GM12878 (cell line): Measurements from ENCODE around the gene OS9. TPM values are rescaled to one million over a fixed set of nuclear protein-coding genes. Genes with fewer than 3 reads are reported as not detected.

Source experiments
- ATAC-seq: fragments of 200-7000 bp; cut with Tn5 transposase; 3 replicates; pipeline ENCODE4 v1.9.1; 2020; ENCODE audit warnings: mild to moderate bottlenecking, moderate library complexity
- BruUV-seq: library from RNA; stranded (reverse); fragments of 400-500 nt; replicated peaks from 2 replicates; lab custom pipeline; 2021; lab: Mats Ljungman, UMichigan
- CTCF ChIA-PET: fragments of 300-600 bp; sonication (Branson Sonifier 250); formaldehyde crosslinking; extraction: SDS; loops from one replicate; lab custom pipeline; 2021; ENCODE audit warnings: inconsistent platforms; lab: Yijun Ruan, JAX
- POLR2A ChIA-PET: fragments of 350-600 bp; formaldehyde crosslinking; extraction: SDS; loops from one replicate; lab custom pipeline; 2021; ENCODE audit warnings: inconsistent platforms; lab: Charles Lee
- RAD21 ChIA-PET: fragments of 300-600 bp; sonication (Branson Sonifier 250); formaldehyde crosslinking; loops from one replicate; lab custom pipeline; 2023; ENCODE audit warnings: antibody characterized with exemption; ENCODE audit not compliant: unreplicated experiment; lab: Charles Lee
- SMC1A ChIA-PET: fragments of 300-600 bp; sonication (Branson Sonifier 250); formaldehyde crosslinking; loops from one replicate; lab custom pipeline; 2023; ENCODE audit not compliant: unreplicated experiment, uncharacterized antibody; lab: Charles Lee
- DNase-seq: peaks from one replicate; pipeline ENCODE4 v3.0.0-alpha.2; 2011; ENCODE audit warnings: low read depth, low spot score
- FAIRE-seq: peaks from 3 replicates; lab custom pipeline; 2011; peaks lifted over from hg19 to GRCh38; lab: Jason Lieb, UNC
- H2AFZ ChIP-seq: 2 replicates; pipeline ENCODE4 v1.6.0; 2011; ENCODE audit warnings: low read depth, low read length, control low read depth; ENCODE audit not compliant: control insufficient read depth
- H3K27ac ChIP-seq: 2 replicates; pipeline ENCODE4 v1.5.1; 2011; ENCODE audit warnings: control low read depth; ENCODE audit not compliant: control insufficient read depth, insufficient read depth
- H3K27me3 ChIP-seq, 2 experiments: replicated peaks in 1 of 2; 2 replicates each; pipeline versions ENCODE4 v1.6.0 to v1.6.1; 2011; ENCODE audit warnings: low read length in 1 of 2; ENCODE audit not compliant: control insufficient read depth in 2 of 2, insufficient read depth in 2 of 2
- H3K36me3 ChIP-seq, 2 experiments: 2 replicates each; pipeline ENCODE4 v1.5.1; 2011; ENCODE audit warnings: low read length in 1 of 2; ENCODE audit not compliant: control insufficient read depth in 2 of 2, insufficient read depth in 2 of 2
- H3K4me1 ChIP-seq: 2 replicates; pipeline ENCODE4 v1.6.1; 2011; ENCODE audit warnings: mild to moderate bottlenecking, low read length, moderate library complexity, mixed read lengths; ENCODE audit not compliant: control insufficient read depth, insufficient read depth
- H3K4me2 ChIP-seq: 2 replicates; pipeline ENCODE4 v1.6.0; 2011; ENCODE audit warnings: control low read depth; ENCODE audit not compliant: control insufficient read depth, insufficient read depth
- H3K4me3 ChIP-seq: fragments of 200-600 bp; sonication (generic); 2 replicates; pipeline ENCODE4 v1.5.1; 2016
- H3K79me2 ChIP-seq: 2 replicates; pipeline ENCODE4 v1.6.0; 2011; ENCODE audit warnings: low read length; ENCODE audit not compliant: control insufficient read depth, insufficient read depth
- H3K9ac ChIP-seq: 2 replicates; pipeline ENCODE4 v1.8.0; 2011; ENCODE audit warnings: low read length, control low read depth, mixed read lengths; ENCODE audit not compliant: control insufficient read depth, insufficient read depth
- H3K9me3 ChIP-seq: replicated peaks from 3 replicates; pipeline ENCODE4 v1.5.1; 2011; ENCODE audit warnings: mild to moderate bottlenecking, low read length; ENCODE audit not compliant: control insufficient read depth, insufficient read depth
- H4K20me1 ChIP-seq: 2 replicates; pipeline ENCODE4 v1.6.0; 2011; ENCODE audit not compliant: control insufficient read depth, insufficient read depth
- ASH2L ChIP-seq: fragments of 300-600, 200-600 bp; sonication (generic); IDR thresholded peaks from 2 replicates; pipeline ENCODE4 v1.6.1; 2017; ENCODE audit warnings: low read depth, mild to moderate bottlenecking, borderline replicate concordance
- CBX5 ChIP-seq: sonication (generic); IDR thresholded peaks from 2 replicates; pipeline ENCODE4 v1.6.1; 2016; ENCODE audit warnings: low read depth, moderate library complexity, mild to moderate bottlenecking, inconsistent platforms
- IKZF1 ChIP-seq: fragments of 450-650 bp; conservative IDR thresholded peaks from 2 replicates; pipeline ENCODE4 v1.6.1; 2017; ENCODE audit warnings: antibody characterized with exemption, mild to moderate bottlenecking
- JUND ChIP-seq: IDR thresholded peaks from 2 replicates; pipeline ENCODE4 v1.6.1; 2012; ENCODE audit warnings: low read depth, mild to moderate bottlenecking, low read length, improper control_type of control experiment, moderate library complexity
- MYB ChIP-seq: fragments of 150-350 bp; IDR thresholded peaks from 2 replicates; pipeline ENCODE4 v1.6.1; 2014; ENCODE audit warnings: mild to moderate bottlenecking, low read depth, low read length, borderline replicate concordance
- NFXL1 ChIP-seq: fragments of 450-650 bp; IDR thresholded peaks from 2 replicates; pipeline ENCODE4 v1.6.1; 2017; ENCODE audit warnings: antibody characterized with exemption, mild to moderate bottlenecking, borderline replicate concordance
- RAD21 ChIP-seq: IDR thresholded peaks from 2 replicates; pipeline ENCODE4 v1.6.1; 2011; ENCODE audit warnings: mild to moderate bottlenecking, low read depth, low read length, moderate library complexity; ENCODE audit not compliant: insufficient read depth
- RUNX3 ChIP-seq: IDR thresholded peaks from 2 replicates; pipeline ENCODE4 v1.6.1; 2012; ENCODE audit warnings: low read length, inconsistent platforms
- STAT1 ChIP-seq: fragments of 450-650 bp; conservative IDR thresholded peaks from 2 replicates; pipeline ENCODE4 v1.6.1; 2014; ENCODE audit warnings: antibody characterized with exemption, mild to moderate bottlenecking
- WGBS: methylation state at CpG from one replicate; pipeline ENCODE4 v1.1.6; 2016; ENCODE audit warnings: low lambda C conversion rate; ENCODE audit not compliant: insufficient replicate concordance, insufficient coverage; ENCODE audit errors: missing lambda C conversion rate; 5-methylcytosine and 5-hydroxymethylcytosine counted together
- in situ Hi-C: fragments of 300-500 bp; cut with MboI; formaldehyde crosslinking; loops from 9 replicates; pipeline ENCODE4 v1.14.3; 2018; ENCODE audit warnings: mixed read lengths
- intact Hi-C: fragments of 100-400 bp; cut with micrococcal nuclease; formaldehyde crosslinking; loops from one replicate; pipeline ENCODE4 v1.14.2; 2022; ENCODE audit not compliant: unreplicated experiment
- polyA plus RNA-seq, 11 experiments: library from polyadenylated mRNA; depleted of rRNA in 4 of 11; unstranded in 6 of 11; stranded (reverse) in 5 of 11; fragments of >200 nt; fragmentation: Nextera tagmentation in 4 of 11; fragmentation: Illumina TruSeq in 1 of 11; extraction: Ambion mirVana in 4 of 11; extraction: Trizol in 1 of 11; gene quantifications; 1 replicate in 1 of 11; 2 replicates in 10 of 11; pipeline versions ENCODE4 v1.2.1 to v1.2.3, GENCODE V29; 2011 to 2016; ENCODE audit warnings: inconsistent platforms in 2 of 11, missing spikeins in 2 of 11, low read depth in 1 of 11
- total RNA-seq, 4 experiments: library from RNA; depleted of rRNA in 3 of 4; stranded (reverse); fragments of >200 nt in 3 of 4; fragmentation: Illumina TruSeq in 1 of 4; extraction: Trizol in 1 of 4; gene quantifications; 2 replicates each; pipeline versions ENCODE4 v1.2.1 to v1.2.3, GENCODE V29; 2013 to 2021
- TF ChIP-seq, protein P1 (sequence below): IDR thresholded peaks from 2 replicates; pipeline ENCODE4 v1.6.1; 2011; ENCODE audit warnings: low read depth, low read length, improper control_type of control experiment, borderline replicate concordance
- TF ChIP-seq, protein P2 (sequence below): fragments of 450-650 bp; IDR thresholded peaks from 2 replicates; pipeline ENCODE4 v1.6.1; 2016; ENCODE audit warnings: mild to moderate bottlenecking

OS9 gene
- total and polyA plus RNA-seq, 10 of the 15 experiments (the other 5 are each of a cell fraction or from before 2014, with no cell fraction given) = 5.2 to 106 (median 79.1) TPM

DNA sequence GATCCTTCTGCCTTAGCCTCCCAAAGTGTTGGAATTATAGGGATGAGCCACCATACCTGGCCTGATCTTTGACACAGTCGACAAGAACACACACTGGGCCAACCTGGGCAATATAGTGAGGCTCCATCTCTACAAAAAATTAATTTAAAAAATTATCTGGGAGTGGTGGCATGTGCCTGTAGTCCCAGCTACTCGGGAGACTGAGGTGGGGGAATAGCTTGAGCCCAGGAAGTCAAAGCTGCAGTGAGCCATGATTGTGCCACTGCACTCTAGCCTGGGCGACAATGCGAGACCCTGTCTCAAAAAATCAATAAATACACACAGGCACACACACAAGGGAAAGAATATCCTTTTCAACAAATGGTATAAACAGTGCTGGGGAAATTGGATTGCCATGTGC, 6.1 kb upstream of the OS9 start:
- H3K4me3 ChIP-seq = no peak overlapping the region
- FAIRE-seq (no peak), DNase-seq (no peak), ATAC-seq (no peak)
- RAD21 ChIA-PET = no interaction called here
- in situ Hi-C loops = no loop called here
- no TSS peak for BruUV-seq
- POLR2A ChIA-PET = no interaction called here
- no peak overlapping the region for H3K4me2 ChIP-seq
- H4K20me1 ChIP-seq = no peaks in the 10 kb centered on the region
- SMC1A ChIA-PET = no interaction called here
- CTCF ChIA-PET = no interaction called here
- no peaks in the 10 kb centered on the region for H3K4me1 ChIP-seq
- H3K27me3 ChIP-seq = no peaks in the 10 kb centered on the region; a peak in 1 of 4 replicates
- 51% methylated on average over 4 of the region's 4 CpGs for WGBS
- no peaks in the 10 kb centered on the region for H3K36me3 ChIP-seq
- no peak overlapping the region for H3K9ac ChIP-seq
- H2AFZ ChIP-seq = no peak overlapping the region
- intact Hi-C loops = no loop called here
- no peaks in the 10 kb centered on the region for H3K79me2 ChIP-seq
- TF ChIP-seq RAD21 (no peak), MYB (no peak), CBX5 (no peak), STAT1 (no peak), IKZF1 (no peak), NFXL1 (no peak), JUND (no peak), RUNX3 (no peak), ASH2L (no peak)
- TF ChIP-seq, protein P1, sequence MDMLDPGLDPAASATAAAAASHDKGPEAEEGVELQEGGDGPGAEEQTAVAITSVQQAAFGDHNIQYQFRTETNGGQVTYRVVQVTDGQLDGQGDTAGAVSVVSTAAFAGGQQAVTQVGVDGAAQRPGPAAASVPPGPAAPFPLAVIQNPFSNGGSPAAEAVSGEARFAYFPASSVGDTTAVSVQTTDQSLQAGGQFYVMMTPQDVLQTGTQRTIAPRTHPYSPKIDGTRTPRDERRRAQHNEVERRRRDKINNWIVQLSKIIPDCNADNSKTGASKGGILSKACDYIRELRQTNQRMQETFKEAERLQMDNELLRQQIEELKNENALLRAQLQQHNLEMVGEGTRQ = no peak
- TF ChIP-seq, protein P2, sequence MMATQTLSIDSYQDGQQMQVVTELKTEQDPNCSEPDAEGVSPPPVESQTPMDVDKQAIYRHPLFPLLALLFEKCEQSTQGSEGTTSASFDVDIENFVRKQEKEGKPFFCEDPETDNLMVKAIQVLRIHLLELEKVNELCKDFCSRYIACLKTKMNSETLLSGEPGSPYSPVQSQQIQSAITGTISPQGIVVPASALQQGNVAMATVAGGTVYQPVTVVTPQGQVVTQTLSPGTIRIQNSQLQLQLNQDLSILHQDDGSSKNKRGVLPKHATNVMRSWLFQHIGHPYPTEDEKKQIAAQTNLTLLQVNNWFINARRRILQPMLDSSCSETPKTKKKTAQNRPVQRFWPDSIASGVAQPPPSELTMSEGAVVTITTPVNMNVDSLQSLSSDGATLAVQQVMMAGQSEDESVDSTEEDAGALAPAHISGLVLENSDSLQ = no peak
- TF ChIP-seq, all 136 proteins: peak for 0
- Histone ChIP-seq H3K9me3 (no peaks in the 10 kb centered on the region), H3K27ac (no peak overlapping the region)
